Psoas muscle (tissue), 8 donors: ENCODE measurements around the gene PMPCA. TPM values are rescaled to one million over a fixed set of nuclear protein-coding genes. Genes with fewer than 3 reads are reported as not detected.

Experiments
- ATAC-seq, 4 donors: fragments of 200-7000 bp; cut with Tn5 transposase; one replicate each; pipeline ENCODE4 v1.9.1; 2020; ENCODE audit warnings: moderate library complexity in 3 of 4, mild to moderate bottlenecking in 2 of 4
- DNase-seq, 2 donors: peaks; one replicate each; pipeline ENCODE4 v3.0.0-alpha.2; 2020
- H3K27ac ChIP-seq: fragments of 200-600 bp; one replicate; pipeline ENCODE4 v1.8.0; 2022
- H3K27me3 ChIP-seq, 3 donors: fragments of 200-600 bp in 1 of 3; one replicate each; pipeline versions ENCODE4 v1.6.1 to v1.8.0; 2013 to 2022; ENCODE audit warnings: low read length in 2 of 3, mild to moderate bottlenecking in 2 of 3, moderate library complexity in 1 of 3; ENCODE audit not compliant: insufficient read depth in 3 of 3
- H3K36me3 ChIP-seq, 2 donors: fragments of 200-600 bp in 1 of 2; one replicate each; pipeline versions ENCODE4 v1.6.1 to v1.8.0; 2013 to 2022; ENCODE audit warnings: low read depth in 1 of 2, mild to moderate bottlenecking in 1 of 2, moderate library complexity in 1 of 2; ENCODE audit not compliant: insufficient read depth in 1 of 2
- H3K4me1 ChIP-seq: fragments of 200-600 bp; one replicate; pipeline ENCODE4 v1.8.0; 2022
- H3K4me3 ChIP-seq: fragments of 200-600 bp; one replicate; pipeline ENCODE4 v1.8.0; 2022; ENCODE audit warnings: mild to moderate bottlenecking
- H3K9me3 ChIP-seq: fragments of 200-600 bp; one replicate; pipeline ENCODE4 v1.8.0; 2022
- CTCF ChIP-seq: fragments of 200-600 bp; IDR thresholded peaks from one replicate; pipeline ENCODE4 v1.8.0; 2022; ENCODE audit warnings: antibody characterized with exemption
- WGBS, 3 donors: extraction: QIAGEN DNeasy Blood & Tissue Kit; methylation state at CpG; one replicate each; pipeline versions ENCODE4 v1.1.6 to v1.1.7; 2013; 5-methylcytosine and 5-hydroxymethylcytosine counted together
- intact Hi-C, 2 donors: fragments of 100-400 bp; cut with DNase I; formaldehyde crosslinking; loops; one replicate each; pipeline versions ENCODE4 v1.11.0 to v1.14.2; 2022
- polyA plus RNA-seq, 3 donors: library from polyadenylated mRNA; stranded (reverse); fragments of 200-250 nt; gene quantifications; one replicate each; pipeline ENCODE4 v1.2.3, GENCODE V29; 2013
- total RNA-seq, 4 donors: library from RNA; stranded (reverse); fragmentation: NEBNext Ultra II Directional in 2 of 4; extraction: Animal tissue kit (Norgen Biotek cat#: 25700) in 2 of 4; gene quantifications; one replicate each; pipeline versions ENCODE4 v1.2.1 to v1.2.4, GENCODE V29; 2021 to 2023
- donor health status: healthy with polysubstance abuse.
- donor health status: DM: no; HTN: no; CAD: no; lungs with moderate emphysema.
- donor health status: Bipolar disorder and iron deficiency.
- donor health status: healthy.
- donor health status: DM: yes; HTN: yes; CAD: no.
- donor health status: DM: no; HTN: no; CAD: no.
- donor health status: DM: no; HTN: no; CAD: no.
- donor health status: DM: yes; HTN: yes; CAD: no.

PMPCA gene
- total and polyA plus RNA-seq, 7 donors = 42.4 to 116 (median 63.6) TPM

GRCh38 chr9:136401173-136401922 is 9.1 kb upstream of the PMPCA start:
- Histone ChIP-seq H3K36me3 (peaks cover 0 to 59% of the 10 kb centered on the region in 2 donors), H3K9me3 (no peaks in the 10 kb centered on the region), H3K27me3 (no peaks in the 10 kb centered on the region), H3K27ac (no peak overlapping the region), H3K4me1 (peaks cover 10% of the 10 kb centered on the region), H3K4me3 (no peak overlapping the region)
- TF ChIP-seq CTCF = no peak
- no peak for ATAC-seq
- WGBS, 3 donors = 85 to 91% (median 87%) methylated on average over 18 of the region's 18 CpGs
- no peak for DNase-seq
- intact Hi-C loops = no loop called here

- peaks cover 0 to 59% of the 10 kb centered on the region in 2 donors for H3K36me3 ChIP-seq
- no peak for TF ChIP-seq CTCF
- WGBS, 3 donors = 67 to 74% (median 73%) methylated on average over 13 of the region's 13 CpGs
- no peak for ATAC-seq
- DNase-seq = no peak
- no peak overlapping the region for H3K27ac ChIP-seq
- H3K9me3 ChIP-seq = no peaks in the 10 kb centered on the region
- H3K4me1 ChIP-seq = peaks cover 10% of the 10 kb centered on the region
- H3K27me3 ChIP-seq = no peaks in the 10 kb centered on the region
- intact Hi-C loops = no loop called here
- H3K4me3 ChIP-seq = no peak overlapping the region
These were observed 8.4 kb upstream of the PMPCA start for GRCh38 chr9:136402067-136402466.

- Histone ChIP-seq H3K9me3 (no peaks in the 10 kb centered on the region), H3K36me3 (peaks cover 0 to 62% of the 10 kb centered on the region in 2 donors), H3K27me3 (no peaks in the 10 kb centered on the region), H3K4me3 (no peak overlapping the region), H3K27ac (no peak overlapping the region), H3K4me1 (peaks cover 9% of the 10 kb centered on the region)
- no peak for ATAC-seq
- TF ChIP-seq CTCF = no peak
- WGBS, 3 donors = 90 to 96% (median 91%) methylated on average over 5 of the region's 5 CpGs
- no peak for DNase-seq
- intact Hi-C loops = no loop called here
These were observed 6.9 kb upstream of the PMPCA start for GRCh38 chr9:136403538-136403914.

GRCh38 chr9:136403915-136404800 is 6.3 kb upstream of the PMPCA start:
- ATAC-seq = no peak
- H3K36me3 ChIP-seq = peaks cover 0 to 62% of the 10 kb centered on the region in 2 donors
- no peaks in the 10 kb centered on the region for H3K27me3 ChIP-seq
- no peak overlapping the region for H3K27ac ChIP-seq
- H3K4me3 ChIP-seq = no peak overlapping the region
- WGBS, 3 donors = 85 to 92% (median 85%) methylated on average over 32 of the region's 32 CpGs
- intact Hi-C loops = no loop called here
- no peak for DNase-seq
- H3K9me3 ChIP-seq = no peaks in the 10 kb centered on the region
- peaks cover 3% of the 10 kb centered on the region for H3K4me1 ChIP-seq
- no peak for TF ChIP-seq CTCF
